GM12873 (cell line): ENCODE measurements around the gene ZNF341.

Experiments
- CTCF ChIP-seq: IDR thresholded peaks from 2 replicates; pipeline ENCODE4 v1.5.1; 2012; ENCODE audit warnings: low read depth, mild to moderate bottlenecking, moderate library complexity, low read length, control low read depth; ENCODE audit not compliant: insufficient read depth; ENCODE audit errors: missing control alignments

ZNF341 gene

GRCh38 chr20:33796263-33796906, 64.6 kb downstream of the ZNF341 start:
- no peak for TF ChIP-seq CTCF

- TF ChIP-seq CTCF = no peak
These were observed 65.2 kb downstream of the ZNF341 start for GRCh38 chr20:33796907-33797544.

- TF ChIP-seq CTCF = no peak
These were observed 66.6 kb downstream of the ZNF341 start for GRCh38 chr20:33798444-33798843.

- TF ChIP-seq CTCF = no peak
These were observed 72.1 kb downstream of the ZNF341 start for GRCh38 chr20:33803921-33804337.

GRCh38 chr20:33808388-33808787, 76.6 kb downstream of the ZNF341 start:
- TF ChIP-seq CTCF = no peak

GRCh38 chr20:33810259-33810658, 78.5 kb downstream of the ZNF341 start:
- TF ChIP-seq CTCF = no peak

- no peak for TF ChIP-seq CTCF
These were observed 79.3 kb downstream of the ZNF341 start, which contains the start of gene CHMP4B for GRCh38 chr20:33810885-33811775. Gene CHMP4B, plus strand, starts transcription at chr20:33811348. Its CDS starts 121 bp downstream, at chr20:33811469.
